ENCODE results near the gene FBXL17. TPM values are rescaled to one million over a fixed set of nuclear protein-coding genes. Genes with fewer than 3 reads are reported as not detected.
A peak's percentile ranks its signal among the peaks of the same experiment; 100 is the strongest.

The FBXL17 gene
- total RNA-seq, 1 experiment from 2014 or later: 11.5 TPM

DNA sequence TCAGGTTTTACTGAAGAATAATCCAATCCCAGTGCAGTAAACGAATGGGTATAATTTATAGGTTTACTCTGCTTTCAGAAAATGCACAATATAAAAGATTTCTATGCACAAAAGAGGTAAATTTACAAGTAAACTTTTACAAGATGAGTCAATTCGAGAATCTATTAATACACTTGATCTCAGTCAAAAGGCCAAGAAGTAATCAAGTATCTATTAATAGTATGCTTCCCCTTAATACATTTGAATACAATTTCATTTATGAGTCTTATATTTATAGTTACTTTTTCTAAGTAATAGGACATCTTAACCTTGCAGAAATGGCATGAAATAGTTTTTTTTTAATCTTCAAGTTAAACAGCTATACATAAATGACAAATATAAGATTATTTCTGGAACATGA, 355.9 kb downstream of the FBXL17 start:
- DNase-seq (ENCODE audit: extremely low read depth, low read depth): no peak

DNA sequence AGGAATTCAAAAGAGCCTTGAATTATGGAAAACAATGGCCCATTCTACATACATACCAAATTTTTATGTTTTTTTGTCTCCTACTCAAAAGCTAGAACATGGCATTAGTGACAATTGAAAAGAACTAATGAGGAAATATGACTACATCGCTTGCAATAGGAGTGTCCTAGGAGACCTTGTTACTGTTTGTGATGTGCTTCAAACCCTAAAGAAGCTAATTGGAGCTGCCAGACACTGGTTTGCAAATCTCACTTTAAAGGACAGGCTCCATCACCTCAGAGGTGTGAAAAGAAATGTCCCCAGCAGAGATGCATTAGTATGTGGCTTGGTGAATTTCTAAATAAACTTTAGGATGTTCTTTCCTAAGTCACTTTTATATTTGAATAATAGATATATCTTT, 356.9 kb downstream of the FBXL17 start:
- DNase-seq (ENCODE audit: extremely low read depth, low read depth): no peak

DNA sequence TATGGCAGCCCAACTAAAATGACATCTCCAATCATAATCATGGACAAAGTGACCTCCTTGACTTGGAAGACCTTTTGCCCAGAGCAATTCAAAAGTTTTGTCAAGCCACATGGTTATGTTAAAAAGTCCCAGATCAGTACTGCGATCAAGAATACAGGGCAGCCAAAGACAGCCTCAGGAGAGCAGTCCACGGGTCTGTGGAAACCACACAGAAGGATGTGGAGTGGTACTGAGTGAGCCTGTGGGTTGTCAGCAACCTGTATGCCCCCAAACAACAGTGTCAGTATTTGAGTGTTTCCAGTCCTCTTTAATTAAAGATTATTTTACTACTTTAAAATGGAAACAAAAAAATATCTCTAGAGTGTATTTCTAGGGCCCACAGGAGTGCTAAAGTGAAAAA, 365.8 kb downstream of the FBXL17 start:
- DNase-seq (ENCODE audit: extremely low read depth, low read depth): no peak

GRCh38 chr5:108006791-108007190, 375.1 kb downstream of the FBXL17 start:
- no peak for DNase-seq (ENCODE audit: extremely low read depth, low read depth)

DNA sequence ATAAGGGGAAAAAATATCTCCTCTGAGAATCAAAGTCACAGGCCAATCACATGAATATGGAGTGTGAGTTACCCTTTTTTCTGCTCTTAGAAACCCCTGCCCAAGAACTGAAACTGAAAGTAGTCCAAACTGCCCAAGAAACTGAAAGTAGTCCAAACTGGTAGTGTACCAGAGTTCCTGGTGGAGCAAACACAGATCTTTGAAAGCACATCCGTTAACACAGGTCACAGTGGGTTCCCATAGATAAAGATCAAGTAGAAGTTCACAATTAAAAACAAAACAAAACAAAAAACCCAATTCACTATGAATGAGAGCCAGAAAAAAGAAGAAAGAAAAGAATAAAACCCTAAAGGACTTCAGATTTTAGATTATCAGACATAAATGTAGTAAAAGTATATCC, 378.7 kb downstream of the FBXL17 start:
- DNase-seq (ENCODE audit: extremely low read depth, low read depth): peak; percentile 7

DNA sequence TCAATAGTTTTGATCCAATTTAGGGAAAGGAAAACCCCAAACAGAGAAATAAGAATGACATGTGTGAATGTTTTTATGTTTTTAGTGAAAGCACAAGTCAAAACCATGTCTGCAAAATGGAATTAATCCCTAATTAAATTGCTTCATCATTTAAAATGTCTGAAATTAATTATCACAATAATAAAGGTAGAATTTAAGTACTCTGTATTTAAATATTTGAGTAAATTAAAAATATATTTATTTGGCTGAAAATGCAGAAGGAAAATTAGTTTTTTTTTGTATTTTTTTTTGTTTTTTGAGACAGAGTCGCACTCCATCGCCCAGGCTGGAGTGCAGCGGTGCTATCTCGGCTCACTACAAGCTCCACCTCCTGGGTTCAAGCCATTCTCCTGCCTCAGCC, 380.7 kb downstream of the FBXL17 start:
- no peak for DNase-seq (ENCODE audit: extremely low read depth, low read depth)

DNA sequence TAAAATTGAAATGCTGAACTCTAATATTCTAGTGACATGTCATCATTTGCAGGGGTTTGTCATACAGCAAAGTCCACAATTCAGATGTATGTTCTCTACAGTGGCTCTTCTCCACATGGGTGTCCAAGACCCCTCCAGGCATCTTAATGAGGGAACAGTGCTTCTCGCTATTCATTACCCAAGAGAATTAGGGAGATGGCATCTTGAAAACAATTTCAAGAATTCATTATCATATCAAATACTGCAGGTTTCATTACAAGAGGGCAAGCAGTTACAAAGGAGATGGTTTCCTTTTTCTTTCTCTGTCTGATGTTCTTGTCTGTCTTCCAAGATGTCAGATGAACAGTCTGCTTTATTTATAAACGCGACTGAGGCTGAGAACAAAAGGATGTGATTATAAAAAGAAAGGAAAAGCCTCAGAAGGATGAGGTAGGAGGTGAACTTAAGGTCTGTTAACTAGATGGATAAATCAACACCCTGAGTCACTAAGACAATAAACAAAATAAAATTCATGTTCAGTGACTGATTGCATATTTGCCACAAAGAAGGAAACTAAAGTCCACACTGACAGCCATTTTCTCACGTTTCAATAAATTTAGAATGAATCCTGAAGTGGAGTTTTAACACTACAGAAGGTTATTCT, 384.4 kb downstream of the FBXL17 start:
- no peak for DNase-seq (ENCODE audit: extremely low read depth, low read depth)

DNA sequence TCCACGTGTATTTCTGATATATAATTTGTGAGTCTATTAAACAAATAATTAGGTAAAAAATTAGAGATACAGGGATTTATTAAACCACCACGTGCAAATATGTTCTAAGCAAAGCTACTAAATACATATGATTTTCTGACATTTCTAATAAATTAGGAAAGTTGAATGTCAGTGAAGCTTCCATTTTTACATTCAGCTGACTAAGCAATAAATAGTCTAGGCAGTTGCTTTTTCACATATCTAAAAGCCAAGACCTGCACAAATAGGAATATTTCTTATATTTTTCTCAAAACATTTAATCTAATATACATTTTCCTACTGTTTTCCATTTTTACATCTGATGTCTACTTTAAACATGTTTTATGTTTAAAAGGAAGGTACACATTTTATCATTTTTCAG, 388.6 kb downstream of the FBXL17 start:
- no peak for DNase-seq (ENCODE audit: extremely low read depth, low read depth)

GRCh38 chr5:107990881-107991810, 390.8 kb downstream of the FBXL17 start:
- DNase-seq (ENCODE audit: extremely low read depth, low read depth): no peak

DNA sequence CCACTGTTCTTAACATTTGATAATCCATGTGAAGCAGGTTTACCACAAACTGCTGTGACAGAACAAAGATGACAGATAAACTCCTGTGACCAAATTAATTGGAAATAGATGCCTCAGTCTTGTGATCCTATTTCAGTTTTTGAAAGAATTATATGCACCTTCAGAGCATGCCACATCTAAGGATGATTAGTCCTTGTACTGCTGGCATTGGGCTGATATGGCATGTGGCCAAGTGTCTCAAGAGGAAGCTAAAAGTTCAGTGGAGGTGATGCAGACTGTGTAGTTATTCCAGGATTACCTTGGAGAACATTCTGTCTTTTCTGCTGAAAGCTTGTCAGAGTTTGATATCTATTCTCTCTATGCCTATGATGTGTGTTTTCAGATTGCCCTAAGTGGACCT, 396.8 kb downstream of the FBXL17 start:
- no peak for DNase-seq (ENCODE audit: extremely low read depth, low read depth)

DNA sequence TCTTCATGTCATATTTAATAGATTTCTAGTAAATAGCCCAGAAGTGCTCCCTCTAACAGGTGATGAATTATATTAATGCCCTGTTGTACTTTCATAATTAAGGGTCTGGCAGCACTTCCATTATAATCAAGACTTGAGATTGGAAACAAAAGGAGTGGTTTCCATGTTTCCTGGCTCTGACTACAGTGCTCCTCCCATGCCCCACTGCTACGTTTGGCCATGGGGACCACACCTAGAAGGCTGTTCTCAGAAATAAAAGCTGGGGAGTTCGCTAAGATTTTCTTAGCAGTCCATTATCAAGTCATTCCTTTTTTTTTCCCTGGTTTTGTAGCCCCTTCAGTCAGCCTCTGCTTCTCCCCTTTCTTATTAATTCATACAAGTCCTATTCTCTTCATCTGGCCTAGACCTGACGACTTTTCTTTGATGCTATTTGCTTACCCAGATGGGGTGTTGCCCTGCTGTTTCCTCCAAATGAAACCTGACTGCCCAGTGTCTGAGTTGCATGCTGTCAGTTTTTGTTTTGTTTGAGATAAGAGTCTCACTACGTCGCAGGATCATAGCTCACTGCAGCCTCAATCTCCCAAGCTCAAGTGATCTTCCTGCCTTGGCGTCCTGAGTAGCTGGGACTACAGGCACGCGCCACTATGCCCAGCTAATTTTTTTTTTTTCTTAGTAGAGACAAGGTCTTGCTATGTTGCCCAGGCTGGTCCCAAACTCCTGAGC, 399.0 kb downstream of the FBXL17 start:
- DNase-seq (ENCODE audit: extremely low read depth, low read depth): no peak

DNA sequence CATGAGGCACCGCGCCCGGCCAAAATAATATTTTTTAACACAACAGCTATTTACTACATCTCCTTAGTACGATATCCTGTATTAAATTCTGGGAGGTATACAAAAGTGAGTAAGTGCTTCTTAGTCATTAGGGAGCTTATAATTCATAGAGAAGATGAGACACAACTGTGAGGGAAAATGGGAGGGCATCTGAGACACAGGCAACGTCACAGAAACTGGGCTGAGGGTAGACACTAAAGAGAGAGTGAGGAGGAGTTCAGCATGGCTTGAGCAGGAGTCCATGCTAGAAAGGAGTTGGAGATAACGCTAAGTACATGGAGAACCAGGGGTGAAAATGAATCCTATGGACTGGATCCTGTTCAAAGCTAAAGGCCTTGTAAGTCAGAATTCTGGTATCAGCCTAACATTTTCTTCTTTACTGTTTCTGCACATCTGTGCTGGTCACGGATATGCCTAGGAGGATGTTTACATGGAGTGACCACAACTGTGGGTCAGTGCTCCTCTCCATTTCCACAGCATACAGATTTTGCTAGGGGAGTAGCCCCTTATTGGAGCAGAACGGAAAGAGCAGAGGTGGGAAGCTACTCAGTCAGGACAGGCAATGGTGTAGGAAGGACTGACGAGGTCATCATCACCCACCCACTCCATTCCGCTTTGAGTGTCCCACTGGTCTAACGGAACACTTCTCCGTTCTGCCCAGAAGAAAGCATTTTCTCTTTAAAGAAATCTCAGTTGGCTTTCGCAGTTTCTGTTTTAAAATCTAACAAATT, 400.8 kb downstream of the FBXL17 start:
- DNase-seq (ENCODE audit: extremely low read depth, low read depth): no peak

DNA sequence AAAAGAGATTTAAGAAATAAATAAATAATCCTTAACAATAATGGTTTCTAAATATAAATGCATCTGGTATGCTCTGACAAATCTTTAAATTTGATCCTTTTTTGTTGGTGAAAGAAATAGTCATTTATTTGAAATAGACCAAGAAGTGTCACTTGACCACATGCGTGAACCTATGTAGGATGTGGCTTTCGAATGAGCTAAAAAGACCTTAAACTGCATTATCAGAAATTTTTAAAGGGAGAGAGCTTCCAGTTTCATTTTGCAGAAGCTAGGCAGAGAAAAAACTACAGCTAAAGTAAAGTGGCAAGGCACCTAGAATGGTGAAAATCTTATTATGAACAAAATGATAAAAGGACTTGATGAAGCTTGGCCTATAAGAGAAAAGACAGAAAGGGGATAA, 402.0 kb downstream of the FBXL17 start:
- no peak for DNase-seq (ENCODE audit: extremely low read depth, low read depth)

- DNase-seq (ENCODE audit: extremely low read depth, low read depth): no peak
These were observed 402.6 kb downstream of the FBXL17 start for GRCh38 chr5:107979291-107979690.

DNA sequence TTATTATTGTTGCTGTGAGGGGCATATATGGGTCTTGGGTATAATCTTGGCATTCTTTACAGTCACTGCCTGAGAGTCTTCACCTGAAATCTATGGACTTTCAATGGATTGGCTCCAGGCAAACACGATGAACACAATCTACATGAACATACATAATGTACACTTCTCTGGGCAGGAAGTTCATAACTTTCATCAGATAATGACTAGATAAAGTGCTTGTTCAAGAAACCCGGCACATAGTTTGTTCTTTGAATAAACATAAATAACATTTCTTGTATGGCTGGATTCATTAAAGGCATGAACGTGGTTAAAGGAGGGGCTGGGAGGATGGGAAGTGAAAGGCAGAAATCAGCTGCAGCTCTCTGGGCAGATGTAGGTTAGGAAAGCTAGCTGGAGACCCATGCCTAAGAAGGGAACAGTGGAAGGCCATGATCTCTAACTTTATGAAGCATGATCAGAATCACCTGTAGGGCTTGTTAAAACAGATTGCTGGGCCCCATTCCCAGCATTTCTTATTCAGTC, 404.3 kb downstream of the FBXL17 start:
- DNase-seq (ENCODE audit: extremely low read depth, low read depth): no peak

DNA sequence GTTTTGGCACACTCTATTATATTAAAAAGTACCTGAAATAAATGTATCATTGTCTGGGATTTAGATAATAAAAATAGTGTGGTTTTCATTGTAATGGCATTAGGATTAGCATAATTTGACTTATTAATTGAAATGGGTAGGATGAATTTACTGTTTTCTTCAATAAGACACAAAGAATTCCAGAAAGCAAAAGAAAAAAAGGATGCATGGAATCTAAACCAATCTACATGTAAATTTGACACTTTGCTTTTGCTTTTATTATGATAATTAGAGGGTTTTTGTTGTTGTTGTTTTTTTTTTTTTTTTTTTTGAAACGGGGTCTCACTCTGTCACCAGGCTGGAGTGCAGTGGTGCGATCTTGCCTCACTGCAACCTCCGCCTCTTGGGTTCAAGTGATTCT, 406.3 kb downstream of the FBXL17 start:
- no peak for DNase-seq (ENCODE audit: extremely low read depth, low read depth)

GRCh38 chr5:107971846-107972245, 410.1 kb downstream of the FBXL17 start:
- DNase-seq (ENCODE audit: extremely low read depth, low read depth): no peak

DNA sequence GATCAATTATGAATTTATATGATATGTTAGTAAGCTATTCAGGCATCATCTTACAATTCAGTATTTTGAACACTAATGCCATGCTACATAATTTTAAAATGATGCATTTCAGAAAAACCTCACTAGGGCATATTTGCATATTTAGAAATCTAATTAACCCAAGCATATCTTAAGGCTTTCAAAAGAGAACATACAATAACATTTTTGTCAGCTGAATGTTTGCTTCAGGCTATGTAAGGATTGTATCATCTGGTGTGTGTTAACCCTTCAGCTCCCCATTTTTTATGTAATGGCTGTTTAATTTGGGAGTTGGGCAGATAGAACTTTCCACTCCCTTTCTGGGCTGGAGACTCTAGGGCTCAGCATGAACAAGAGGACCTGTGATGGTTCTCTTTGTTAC, 412.1 kb downstream of the FBXL17 start:
- DNase-seq (ENCODE audit: extremely low read depth, low read depth): no peak

DNA sequence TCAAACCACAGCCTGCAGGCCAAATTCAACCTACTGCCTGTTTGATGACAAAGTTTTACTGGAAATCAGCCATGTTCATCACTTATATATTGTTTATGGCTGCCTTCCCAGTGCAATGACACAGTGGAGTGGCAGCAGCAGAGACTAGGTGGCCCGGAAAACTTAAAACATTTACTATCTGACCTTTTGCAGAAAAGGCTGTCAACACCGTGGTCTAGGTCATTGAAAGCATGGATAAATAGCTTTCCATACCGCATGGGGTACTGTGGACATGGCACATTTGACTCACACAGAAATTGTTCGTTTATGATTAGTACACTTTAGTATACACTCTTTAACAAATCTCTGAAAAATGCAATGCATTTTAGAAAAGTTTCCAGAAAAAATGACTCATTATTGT, 412.9 kb downstream of the FBXL17 start:
- peak; percentile 7 for DNase-seq (ENCODE audit: extremely low read depth, low read depth)

DNA sequence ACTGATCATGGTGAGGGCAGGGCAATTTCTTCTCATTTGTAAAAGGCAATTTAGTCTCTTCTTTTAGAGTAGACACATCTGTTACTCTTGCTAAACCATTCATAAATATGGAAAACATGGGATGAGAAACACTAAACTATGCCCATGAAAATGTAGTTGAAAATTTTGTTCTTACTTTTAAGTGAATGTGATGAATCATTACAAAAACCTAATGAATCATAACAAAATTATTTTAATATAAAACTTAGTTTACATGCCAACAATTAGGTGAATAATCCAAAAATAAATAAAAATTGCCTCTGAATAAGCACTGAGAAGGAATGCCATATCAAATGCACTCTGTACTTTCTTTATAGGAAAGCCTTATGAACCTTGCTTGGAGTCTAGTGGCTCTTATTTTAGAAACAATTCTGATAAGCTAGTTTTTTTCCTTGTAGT, 413.5 kb downstream of the FBXL17 start:
- no peak for DNase-seq (ENCODE audit: extremely low read depth, low read depth)

Data from NCI-H460 (cell line).